Right atrium auricular region (tissue), 2 donors: ENCODE data around the gene BBS9. TPM values are rescaled to one million over a fixed set of nuclear protein-coding genes. Genes with fewer than 3 reads are reported as not detected.
A peak's percentile ranks its signal among the peaks of the same experiment; 100 is the strongest.

Experiments used
- DNase-seq: peaks from one replicate; pipeline ENCODE4 v3.0.0-alpha.2; 2019; ENCODE audit warnings: low spot score
- H3K27ac ChIP-seq, 2 donors: fragments of 200-600 bp; sonication (generic); 1 replicate in 1 of 2; 2 replicates in 1 of 2; pipeline ENCODE4 v1.5.1; 2016 to 2019
- H3K27me3 ChIP-seq, 2 donors: fragments of 200-600 bp; sonication (generic); one replicate each; pipeline versions ENCODE4 v1.5.1 to v1.6.0; 2017 to 2019
- H3K36me3 ChIP-seq: fragments of 200-600 bp; sonication (generic); one replicate; pipeline ENCODE4 v1.5.1; 2016
- H3K4me1 ChIP-seq, 2 donors: fragments of 200-600 bp; sonication (generic); one replicate each; pipeline versions ENCODE4 v1.5.1 to v1.6.0; 2017 to 2019
- H3K4me3 ChIP-seq, 2 donors: fragments of 200-600 bp; sonication (generic); 1 replicate in 1 of 2; 2 replicates in 1 of 2; pipeline ENCODE4 v1.5.1; 2017 to 2019; ENCODE audit warnings: mild to moderate bottlenecking in 1 of 2, moderate library complexity in 1 of 2
- H3K9me3 ChIP-seq, 2 donors: fragments of 200-600 bp; sonication (generic); one replicate each; pipeline ENCODE4 v1.5.1; 2019
- CTCF ChIP-seq, 2 donors: fragments of 200-600 bp; sonication (generic); IDR thresholded peaks; one replicate each; pipeline ENCODE4 v1.5.1; 2019; ENCODE audit warnings: antibody characterized with exemption in 2 of 2
- total RNA-seq, 2 donors: library from RNA; depleted of rRNA; stranded (reverse); fragments of >200 nt; gene quantifications; one replicate each; pipeline ENCODE4 v1.1.0, GENCODE V29; 2016

BBS9 gene
- total RNA-seq, 2 donors from 2014 or later: 13.3 to 13.8 TPM

GRCh38 chr7:33220231-33220630, 90.9 kb downstream of the BBS9 start:
- Histone ChIP-seq H3K27me3 (no peaks in the 10 kb centered on the region), H3K27ac (no peak overlapping the region), H3K4me1 (no peaks in the 10 kb centered on the region), H3K4me3 (no peak overlapping the region), H3K36me3 (no peaks in the 10 kb centered on the region), H3K9me3 (no peaks in the 10 kb centered on the region)
- no peak for TF ChIP-seq CTCF (IDR thresholded peaks at IDR 0.05)
- no peak for DNase-seq

DNA sequence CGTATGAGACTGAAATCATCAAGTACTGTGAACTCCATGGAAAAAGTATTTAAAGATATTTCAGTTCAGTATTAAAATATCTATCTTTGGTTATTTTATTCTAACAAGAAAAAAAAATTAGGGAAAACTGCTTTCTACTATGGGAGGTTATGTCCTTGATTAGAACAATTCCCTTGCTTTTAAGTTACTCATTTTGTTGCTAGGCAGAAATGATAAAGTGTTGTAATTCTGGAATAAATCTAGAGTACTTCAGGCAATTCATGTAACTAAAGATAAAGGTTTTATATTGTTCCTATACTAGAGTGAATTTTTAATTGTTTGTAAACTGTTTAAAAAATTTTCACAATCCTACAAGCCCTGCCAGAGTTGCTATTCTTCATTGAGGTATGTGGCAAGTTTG, 92.0 kb downstream of the BBS9 start:
- Histone ChIP-seq H3K9me3 (no peaks in the 10 kb centered on the region), H3K27me3 (no peaks in the 10 kb centered on the region), H3K4me3 (no peak overlapping the region), H3K4me1 (no peaks in the 10 kb centered on the region), H3K27ac (no peak overlapping the region), H3K36me3 (no peaks in the 10 kb centered on the region)
- no peak for TF ChIP-seq CTCF (IDR thresholded peaks at IDR 0.05)
- DNase-seq: no peak

GRCh38 chr7:33232632-33233145, 103.3 kb downstream of the BBS9 start:
- Histone ChIP-seq H3K27ac (no peak overlapping the region), H3K4me1 (no peaks in the 10 kb centered on the region), H3K36me3 (no peaks in the 10 kb centered on the region), H3K9me3 (no peaks in the 10 kb centered on the region), H3K4me3 (no peak overlapping the region), H3K27me3 (no peaks in the 10 kb centered on the region)
- TF ChIP-seq CTCF (IDR thresholded peaks at IDR 0.05): no peak
- no peak for DNase-seq

GRCh38 chr7:33233659-33234058, 104.3 kb downstream of the BBS9 start:
- no peak for DNase-seq
- Histone ChIP-seq H3K4me3 (no peak overlapping the region), H3K9me3 (no peaks in the 10 kb centered on the region), H3K27me3 (no peaks in the 10 kb centered on the region), H3K36me3 (no peaks in the 10 kb centered on the region), H3K27ac (no peak overlapping the region), H3K4me1 (no peaks in the 10 kb centered on the region)
- no peak for TF ChIP-seq CTCF (IDR thresholded peaks at IDR 0.05)

GRCh38 chr7:33237036-33237435, 107.7 kb downstream of the BBS9 start:
- no peak for TF ChIP-seq CTCF (IDR thresholded peaks at IDR 0.05)
- no peak overlapping the region for H3K27ac ChIP-seq
- no peak overlapping the region for H3K4me3 ChIP-seq
- no peak for DNase-seq
- H3K27me3 ChIP-seq: no peaks in the 10 kb centered on the region
- no peaks in the 10 kb centered on the region for H3K4me1 ChIP-seq
- no peaks in the 10 kb centered on the region for H3K9me3 ChIP-seq
- H3K36me3 ChIP-seq: no peaks in the 10 kb centered on the region

GRCh38 chr7:33243319-33243881, 114.0 kb downstream of the BBS9 start:
- Histone ChIP-seq H3K4me1 (no peaks in the 10 kb centered on the region), H3K27me3 (no peaks in the 10 kb centered on the region), H3K27ac (no peak overlapping the region), H3K36me3 (no peaks in the 10 kb centered on the region), H3K4me3 (no peak overlapping the region), H3K9me3 (no peaks in the 10 kb centered on the region)
- TF ChIP-seq CTCF (IDR thresholded peaks at IDR 0.05): peak; percentile 28 to 73
- no peak for DNase-seq
